Hepatocyte (in vitro differentiated cells): ENCODE results near the gene CYFIP1. TPM values are rescaled to one million over a fixed set of nuclear protein-coding genes. Genes with fewer than 3 reads are reported as not detected.

Experiments used
- DNase-seq: peaks from one replicate; pipeline ENCODE4 v3.0.0-alpha.2; 2016; ENCODE audit warnings: low spot score
- H2AFZ ChIP-seq: fragments of 200-600 bp; sonication (generic); 2 replicates; pipeline ENCODE4 v1.6.0; 2016; ENCODE audit warnings: antibody characterized with exemption, mild to moderate bottlenecking
- H3K27ac ChIP-seq: fragments of 200-600 bp; sonication (generic); 2 replicates; pipeline ENCODE4 v1.5.1; 2016; ENCODE audit warnings: mild to moderate bottlenecking
- H3K27me3 ChIP-seq: fragments of 200-600 bp; sonication (generic); 2 replicates; pipeline ENCODE4 v1.6.1; 2016
- H3K36me3 ChIP-seq: fragments of 200-600 bp; sonication (generic); replicated peaks from 2 replicates; pipeline ENCODE4 v1.5.1; 2016; ENCODE audit warnings: low read depth; ENCODE audit not compliant: insufficient read depth
- H3K4me1 ChIP-seq: fragments of 200-600 bp; sonication (generic); 2 replicates; pipeline ENCODE4 v1.5.1; 2016; ENCODE audit warnings: mild to moderate bottlenecking, moderate library complexity; ENCODE audit not compliant: insufficient read depth
- H3K4me2 ChIP-seq: fragments of 200-600 bp; sonication (generic); 2 replicates; pipeline ENCODE4 v1.6.0; 2016
- H3K4me3 ChIP-seq: fragments of 200-600 bp; sonication (generic); 2 replicates; pipeline ENCODE4 v1.5.1; 2016; ENCODE audit warnings: mild to moderate bottlenecking
- H3K79me2 ChIP-seq: fragments of 200-600 bp; sonication (generic); 2 replicates; pipeline ENCODE4 v1.6.0; 2017; ENCODE audit warnings: mild to moderate bottlenecking
- H3K9me2 ChIP-seq: fragments of 200-600 bp; sonication (generic); replicated peaks from 2 replicates; pipeline ENCODE4 v1.6.0; 2017; ENCODE audit warnings: mild to moderate bottlenecking; ENCODE audit not compliant: insufficient read depth
- H3K9me3 ChIP-seq: fragments of 200-600 bp; sonication (generic); 2 replicates; pipeline ENCODE4 v1.5.1; 2016; ENCODE audit warnings: low read depth, mild to moderate bottlenecking
- H4K20me1 ChIP-seq: fragments of 200-600 bp; sonication (generic); 2 replicates; pipeline ENCODE4 v1.6.0; 2016; ENCODE audit warnings: mild to moderate bottlenecking; ENCODE audit not compliant: insufficient read depth, poor library complexity, severe bottlenecking
- EZH2 ChIP-seq: fragments of 200-600 bp; sonication (generic); IDR thresholded peaks from 2 replicates; pipeline ENCODE4 v1.6.1; 2016; ENCODE audit warnings: antibody characterized with exemption, mild to moderate bottlenecking, borderline replicate concordance
- EZH2phosphoT487 ChIP-seq: fragments of 200-600 bp; sonication (generic); IDR thresholded peaks from one replicate; pipeline ENCODE4 v1.6.1; 2018; ENCODE audit warnings: antibody characterized with exemption, mild to moderate bottlenecking, low read depth, moderate library complexity; ENCODE audit not compliant: unreplicated experiment, severe bottlenecking
- WGBS: methylation state at CpG from one replicate; pipeline ENCODE4 v1.1.6; 2016; ENCODE audit warnings: low lambda C conversion rate; ENCODE audit errors: missing lambda C conversion rate; 5-methylcytosine and 5-hydroxymethylcytosine counted together
- polyA plus RNA-seq: library from polyadenylated mRNA; unstranded; fragments of >200 nt; fragmentation: Nextera tagmentation; extraction: Ambion mirVana; gene quantifications from 2 replicates; pipeline ENCODE4 v1.2.1, GENCODE V29; 2016
- total RNA-seq: library from RNA; depleted of rRNA; stranded (reverse); fragments of >200 nt; gene quantifications from 2 replicates; pipeline ENCODE4 v1.2.3, GENCODE V29; 2014
- TF ChIP-seq, protein P1 (sequence below): fragments of 200-600 bp; sonication (generic); IDR thresholded peaks from 2 replicates; pipeline ENCODE4 v1.5.1; 2016; ENCODE audit warnings: antibody characterized with exemption, mild to moderate bottlenecking; ENCODE audit not compliant: poor library complexity

Gene CYFIP1
- total and polyA plus RNA-seq, 2 experiments from 2014 or later, result 73.4 to 92.2 TPM

DNA sequence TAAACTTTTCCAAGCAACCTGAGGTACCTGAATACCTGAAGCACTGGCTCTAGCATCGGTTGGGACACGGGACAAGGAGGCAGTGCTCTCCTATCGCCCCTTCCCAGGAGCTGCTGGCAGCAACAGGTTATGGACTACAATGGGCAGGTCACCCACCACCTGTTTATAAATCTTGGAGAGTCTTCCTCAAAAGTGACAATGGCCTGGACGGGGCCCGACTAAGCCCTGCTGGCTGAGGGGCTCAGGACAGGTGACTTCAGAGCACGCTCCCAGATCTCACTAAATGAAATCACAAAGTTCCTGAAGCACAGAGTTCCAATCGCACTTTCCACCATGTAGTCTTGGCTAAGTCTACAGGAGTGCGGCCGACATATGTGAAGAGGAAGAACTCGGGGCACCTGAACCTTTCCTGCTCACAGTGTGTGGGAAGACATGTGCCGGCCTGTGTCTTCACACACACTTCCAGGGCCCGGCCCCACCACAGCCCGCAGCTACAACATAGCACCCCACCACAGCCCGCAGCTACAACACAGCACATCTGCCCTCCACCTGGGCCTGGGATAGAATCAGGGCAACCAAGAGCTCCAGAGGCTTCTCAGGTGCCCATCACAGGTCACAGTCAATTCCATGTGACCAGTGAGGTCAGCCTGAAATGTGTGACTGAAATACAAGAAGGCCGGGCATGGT lies 12.9 kb downstream of the CYFIP1 start:
- H3K27me3 ChIP-seq, result no peaks in the 10 kb centered on the region
- H3K4me3 ChIP-seq, result no peak overlapping the region
- no peak overlapping the region for H3K27ac ChIP-seq
- peaks cover 42% of the 10 kb centered on the region for H4K20me1 ChIP-seq
- no peaks in the 10 kb centered on the region for H3K9me2 ChIP-seq
- H2AFZ ChIP-seq, result no peak overlapping the region
- no peak for DNase-seq
- WGBS, result 95% methylated on average over 15 of the region's 15 CpGs
- H3K36me3 ChIP-seq, result no peaks in the 10 kb centered on the region
- TF ChIP-seq EZH2 (no peak), EZH2phosphoT487 (no peak)
- TF ChIP-seq, protein P1, sequence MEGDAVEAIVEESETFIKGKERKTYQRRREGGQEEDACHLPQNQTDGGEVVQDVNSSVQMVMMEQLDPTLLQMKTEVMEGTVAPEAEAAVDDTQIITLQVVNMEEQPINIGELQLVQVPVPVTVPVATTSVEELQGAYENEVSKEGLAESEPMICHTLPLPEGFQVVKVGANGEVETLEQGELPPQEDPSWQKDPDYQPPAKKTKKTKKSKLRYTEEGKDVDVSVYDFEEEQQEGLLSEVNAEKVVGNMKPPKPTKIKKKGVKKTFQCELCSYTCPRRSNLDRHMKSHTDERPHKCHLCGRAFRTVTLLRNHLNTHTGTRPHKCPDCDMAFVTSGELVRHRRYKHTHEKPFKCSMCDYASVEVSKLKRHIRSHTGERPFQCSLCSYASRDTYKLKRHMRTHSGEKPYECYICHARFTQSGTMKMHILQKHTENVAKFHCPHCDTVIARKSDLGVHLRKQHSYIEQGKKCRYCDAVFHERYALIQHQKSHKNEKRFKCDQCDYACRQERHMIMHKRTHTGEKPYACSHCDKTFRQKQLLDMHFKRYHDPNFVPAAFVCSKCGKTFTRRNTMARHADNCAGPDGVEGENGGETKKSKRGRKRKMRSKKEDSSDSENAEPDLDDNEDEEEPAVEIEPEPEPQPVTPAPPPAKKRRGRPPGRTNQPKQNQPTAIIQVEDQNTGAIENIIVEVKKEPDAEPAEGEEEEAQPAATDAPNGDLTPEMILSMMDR, result no peak
- no peaks in the 10 kb centered on the region for H3K9me3 ChIP-seq
- no peaks in the 10 kb centered on the region for H3K4me1 ChIP-seq
- peaks cover 97% of the 10 kb centered on the region for H3K79me2 ChIP-seq
- no peak overlapping the region for H3K4me2 ChIP-seq

DNA sequence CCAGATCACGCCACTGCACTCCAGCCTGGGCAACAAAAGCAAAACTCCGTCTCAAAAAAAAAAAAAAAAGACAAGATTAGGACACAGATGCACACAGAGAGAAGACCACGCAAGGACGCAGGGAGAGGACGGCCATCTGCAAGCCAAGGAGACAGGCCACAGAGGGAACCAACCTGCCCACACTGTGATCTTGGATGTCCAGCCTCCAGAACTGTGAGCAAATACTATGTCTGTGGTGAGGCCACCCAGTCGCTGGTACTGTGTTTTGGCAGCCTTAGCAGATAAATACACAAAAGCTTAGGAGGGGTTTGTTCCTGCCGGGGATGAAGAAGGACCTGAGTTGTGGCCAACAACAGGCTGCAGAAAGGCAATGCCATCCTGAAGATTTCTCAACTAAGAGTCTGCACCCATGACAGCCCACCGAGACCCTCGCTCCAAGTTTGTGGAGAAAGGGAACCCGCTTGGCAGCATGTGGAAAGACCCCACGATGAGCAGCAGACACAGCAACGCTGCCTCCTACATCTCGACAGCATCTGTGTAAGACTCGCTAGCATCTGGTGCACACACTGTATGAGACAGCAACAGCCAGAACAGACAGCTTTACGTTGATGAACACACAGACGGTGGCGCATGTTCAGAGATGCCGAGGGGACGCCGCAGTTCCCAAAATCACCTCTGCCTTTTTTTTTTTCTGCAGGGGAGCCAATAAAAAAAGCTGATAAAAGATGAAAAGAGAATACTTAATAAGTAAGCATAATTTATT lies 13.7 kb downstream of the CYFIP1 start:
- Histone ChIP-seq H2AFZ (no peak overlapping the region), H3K36me3 (no peaks in the 10 kb centered on the region), H3K9me2 (no peaks in the 10 kb centered on the region), H4K20me1 (peaks cover 49% of the 10 kb centered on the region), H3K4me2 (no peak overlapping the region), H3K4me3 (no peak overlapping the region), H3K79me2 (peaks cover 96% of the 10 kb centered on the region), H3K4me1 (peaks cover 6% of the 10 kb centered on the region), H3K27ac (no peak overlapping the region), H3K9me3 (no peaks in the 10 kb centered on the region), H3K27me3 (no peaks in the 10 kb centered on the region)
- WGBS, result 90% methylated on average over 19 of the region's 20 CpGs
- no peak for DNase-seq
- TF ChIP-seq EZH2, result no peak
- TF ChIP-seq EZH2phosphoT487, result no peak
- TF ChIP-seq, protein P1, result no peak

DNA sequence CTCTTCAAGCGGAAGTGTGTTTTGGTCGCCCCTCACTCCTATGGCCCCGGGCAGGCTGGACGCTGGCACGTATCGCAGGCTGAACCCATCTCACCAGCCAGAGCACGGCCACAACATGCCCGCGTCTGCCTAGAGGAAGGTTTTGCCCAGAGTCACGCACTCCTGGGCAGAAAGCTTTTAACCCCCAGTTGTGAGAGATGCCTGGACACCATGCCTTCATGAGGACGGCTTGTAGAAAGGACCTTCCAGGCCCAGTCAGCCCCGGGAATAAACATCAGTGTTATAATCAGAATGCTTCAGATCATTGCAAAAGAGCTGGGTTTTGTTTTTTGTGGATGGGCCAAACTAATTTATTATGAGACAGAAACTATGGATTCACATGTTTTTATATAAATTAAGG lies 16.5 kb downstream of the CYFIP1 start:
- Histone ChIP-seq H2AFZ (no peak overlapping the region), H3K36me3 (no peaks in the 10 kb centered on the region), H3K4me2 (no peak overlapping the region), H4K20me1 (peaks cover 65% of the 10 kb centered on the region), H3K4me3 (no peak overlapping the region), H3K9me3 (no peaks in the 10 kb centered on the region), H3K79me2 (peaks cover 96% of the 10 kb centered on the region), H3K27me3 (no peaks in the 10 kb centered on the region), H3K9me2 (no peaks in the 10 kb centered on the region), H3K27ac (no peak overlapping the region), H3K4me1 (peaks cover 7% of the 10 kb centered on the region)
- WGBS, result 96% methylated on average over 12 of the region's 12 CpGs
- TF ChIP-seq EZH2 (no peak), EZH2phosphoT487 (no peak)
- TF ChIP-seq, protein P1, result no peak
- no peak for DNase-seq
